Neuronal stem cell (in vitro differentiated cells): ENCODE data around the gene STAT3.
"Not testable (repeated sequence)": the region's sequence is repeated elsewhere in the genome, so short reads cannot be mapped to it uniquely, and the experiment has no call there.

Source experiments
- DNase-seq: peaks from one replicate; pipeline ENCODE4 v3.0.0-alpha.2; 2013; ENCODE audit warnings: low spot score
- H2AFZ ChIP-seq: one replicate; pipeline ENCODE4 v1.6.1; 2013; ENCODE audit warnings: mild to moderate bottlenecking, low read length, inconsistent platforms
- H2AK5ac ChIP-seq: 2 replicates; pipeline ENCODE4 v1.6.1; 2013; ENCODE audit warnings: low read depth, mild to moderate bottlenecking, inconsistent platforms, low read length, moderate library complexity, mixed read lengths
- H2BK120ac ChIP-seq: 2 replicates; pipeline ENCODE4 v1.6.1; 2013; ENCODE audit warnings: low read depth, mild to moderate bottlenecking, inconsistent platforms, low read length, moderate library complexity, mixed read lengths
- H2BK12ac ChIP-seq: one replicate; pipeline ENCODE4 v1.6.1; 2013; ENCODE audit warnings: low read length, inconsistent platforms
- H2BK15ac ChIP-seq: 2 replicates; pipeline ENCODE4 v1.6.1; 2013; ENCODE audit warnings: mild to moderate bottlenecking, low read length, inconsistent platforms, mixed read lengths
- H2BK5ac ChIP-seq: one replicate; pipeline ENCODE4 v1.6.1; 2013; ENCODE audit warnings: inconsistent platforms, mild to moderate bottlenecking, low read length, moderate library complexity
- H3K14ac ChIP-seq: one replicate; pipeline ENCODE4 v1.6.1; 2013; ENCODE audit warnings: low read length, inconsistent platforms
- H3K18ac ChIP-seq: 2 replicates; pipeline ENCODE4 v1.6.1; 2013; ENCODE audit warnings: low read length, inconsistent platforms
- H3K23ac ChIP-seq: 2 replicates; pipeline ENCODE4 v1.6.1; 2013; ENCODE audit warnings: low read depth, mild to moderate bottlenecking, mixed read lengths, low read length, inconsistent platforms; ENCODE audit not compliant: poor library complexity
- H3K27ac ChIP-seq: replicated peaks from 3 replicates; pipeline ENCODE4 v1.5.1; 2013; ENCODE audit warnings: low read length, inconsistent platforms
- H3K27me3 ChIP-seq, 3 experiments: 2 replicates each; pipeline ENCODE4 v1.6.1; 2013; ENCODE audit warnings: low read length in 3 of 3, mild to moderate bottlenecking in 2 of 3, inconsistent platforms in 1 of 3, low read depth in 1 of 3, mixed read lengths in 1 of 3, moderate library complexity in 1 of 3; ENCODE audit not compliant: control insufficient read depth in 3 of 3, insufficient read depth in 3 of 3
- H3K36me3 ChIP-seq, 2 donors: replicated peaks in 1 of 2; 2 replicates each; pipeline ENCODE4 v1.6.1; 2013; ENCODE audit warnings: low read length in 2 of 2; ENCODE audit not compliant: control insufficient read depth in 2 of 2, insufficient read depth in 2 of 2
- H3K4ac ChIP-seq: 2 replicates; pipeline ENCODE4 v1.6.1; 2013; ENCODE audit warnings: inconsistent platforms, mild to moderate bottlenecking, low read length, moderate library complexity
- H3K4me1 ChIP-seq, 2 donors: 1 replicate in 1 of 2; 2 replicates in 1 of 2; pipeline ENCODE4 v1.6.1; 2013; ENCODE audit warnings: low read length in 2 of 2, low read depth in 1 of 2; ENCODE audit not compliant: control insufficient read depth in 2 of 2, insufficient read depth in 1 of 2
- H3K4me2 ChIP-seq: one replicate; pipeline ENCODE4 v1.6.1; 2013; ENCODE audit warnings: mild to moderate bottlenecking, low read length, inconsistent platforms; ENCODE audit not compliant: insufficient read depth, poor library complexity, severe bottlenecking
- H3K4me3 ChIP-seq, 2 donors: 2 replicates each; pipeline ENCODE4 v1.5.1; 2013; ENCODE audit warnings: low read length in 2 of 2, mild to moderate bottlenecking in 2 of 2, inconsistent platforms in 1 of 2, moderate library complexity in 1 of 2
- H3K79me1 ChIP-seq: one replicate; pipeline ENCODE4 v1.6.1; 2013; ENCODE audit warnings: low read depth, mild to moderate bottlenecking, inconsistent platforms, low read length, moderate library complexity
- H3K9ac ChIP-seq: one replicate; pipeline ENCODE4 v1.6.1; 2013; ENCODE audit warnings: mild to moderate bottlenecking, low read depth, low read length, inconsistent platforms; ENCODE audit not compliant: poor library complexity
- H3K9me3 ChIP-seq, 2 donors: replicated peaks in 1 of 2; 2 replicates each; pipeline versions ENCODE3 to v1.6.1; 2013; ENCODE audit warnings: low read length in 2 of 2, mild to moderate bottlenecking in 2 of 2, inconsistent platforms in 1 of 2, low read depth in 1 of 2, mixed read lengths in 1 of 2, moderate library complexity in 1 of 2; ENCODE audit not compliant: control insufficient read depth in 2 of 2, insufficient read depth in 1 of 2
- H4K8ac ChIP-seq: one replicate; pipeline ENCODE4 v1.6.1; 2013; ENCODE audit warnings: low read depth, mild to moderate bottlenecking, inconsistent platforms, low read length, moderate library complexity
- H4K91ac ChIP-seq: one replicate; pipeline ENCODE4 v1.6.1; 2013; ENCODE audit warnings: low read length, low read depth, mild to moderate bottlenecking, inconsistent platforms; ENCODE audit not compliant: poor library complexity
- WGBS, 2 donors: extraction: QIAGEN DNeasy Blood & Tissue Kit; methylation state at CpG; one replicate each; pipeline ENCODE4 v1.1.7; 2013; ENCODE audit warnings: missing lambda C conversion rate in 2 of 2, mixed read lengths in 1 of 2; ENCODE audit not compliant: insufficient read length in 2 of 2, insufficient replicate concordance in 1 of 2; ENCODE audit errors: extremely low coverage in 2 of 2; 5-methylcytosine and 5-hydroxymethylcytosine counted together

The STAT3 gene

GRCh38 chr17:42304187-42305030 lies 83.8 kb downstream of the STAT3 start:
- no peak overlapping the region for H4K91ac ChIP-seq
- H2AK5ac ChIP-seq = peak overlapping the region; percentile 60
- H3K79me1 ChIP-seq = no peaks in the 10 kb centered on the region
- no peak overlapping the region for H2AFZ ChIP-seq
- H3K23ac ChIP-seq = no peak overlapping the region
- H3K18ac ChIP-seq = peak overlapping the region; percentile 13
- no peak for DNase-seq
- H3K9me3 ChIP-seq = no peaks in the 10 kb centered on the region
- H3K9ac ChIP-seq = peak overlapping the region; percentile 30
- peak overlapping the region; percentile 75 for H3K14ac ChIP-seq
- peak overlapping the region; percentile 46 for H2BK12ac ChIP-seq
- no peak overlapping the region for H2BK5ac ChIP-seq
- no CpG with 5 or more reads among the region's 16 CpGs for WGBS, 2 donors
- no peak overlapping the region for H2BK120ac ChIP-seq
- no peaks in the 10 kb centered on the region for H3K36me3 ChIP-seq
- peak overlapping the region; percentile 76 for H3K4ac ChIP-seq
- no peak overlapping the region for H3K4me2 ChIP-seq
- no peaks in the 10 kb centered on the region for H3K4me1 ChIP-seq
- no peak overlapping the region for H4K8ac ChIP-seq
- no peaks in the 10 kb centered on the region for H3K27me3 ChIP-seq
- H3K27ac ChIP-seq = no peak overlapping the region
- H2BK15ac ChIP-seq = peak overlapping the region; percentile 9
- no peak overlapping the region for H3K4me3 ChIP-seq

DNA sequence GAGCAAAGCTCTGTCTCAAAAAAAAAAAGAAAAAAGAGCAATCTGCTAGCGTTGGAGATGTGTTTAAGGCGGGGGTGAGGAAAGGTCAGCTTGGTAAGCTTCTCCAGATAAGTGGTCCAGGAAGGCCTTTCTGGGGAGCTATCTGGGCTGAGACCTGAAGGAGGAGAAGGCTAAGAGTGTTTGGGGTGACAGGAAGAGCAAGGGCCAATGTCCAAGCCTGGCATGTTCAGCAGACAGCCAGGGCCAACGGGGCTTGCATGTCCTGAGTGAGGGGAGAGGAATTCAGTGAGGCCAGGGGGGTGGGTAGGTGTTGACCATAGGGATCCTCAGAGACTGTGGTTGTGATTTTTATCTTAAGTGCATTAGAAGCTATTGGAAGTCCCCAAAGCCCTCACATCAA lies 84.5 kb downstream of the STAT3 start:
- no peaks in the 10 kb centered on the region for H3K4me1 ChIP-seq
- peak overlapping the region; percentile 16 for H2BK12ac ChIP-seq
- no peak overlapping the region for H3K4me3 ChIP-seq
- H2BK5ac ChIP-seq = no peak overlapping the region
- H2BK120ac ChIP-seq = no peak overlapping the region
- H4K8ac ChIP-seq = peak overlapping the region; percentile 72
- no peak overlapping the region for H3K14ac ChIP-seq
- DNase-seq = no peak
- no peaks in the 10 kb centered on the region for H3K9me3 ChIP-seq
- no peak overlapping the region for H2BK15ac ChIP-seq
- peak overlapping the region; percentile 60 for H2AK5ac ChIP-seq
- no peak overlapping the region for H3K23ac ChIP-seq
- no peaks in the 10 kb centered on the region for H3K27me3 ChIP-seq
- H3K18ac ChIP-seq = no peak overlapping the region
- H3K79me1 ChIP-seq = no peaks in the 10 kb centered on the region
- no peak overlapping the region for H2AFZ ChIP-seq
- H3K27ac ChIP-seq = no peak overlapping the region
- H3K4me2 ChIP-seq = no peak overlapping the region
- no peak overlapping the region for H3K4ac ChIP-seq
- H3K36me3 ChIP-seq = no peaks in the 10 kb centered on the region
- no peak overlapping the region for H3K9ac ChIP-seq
- no peak overlapping the region for H4K91ac ChIP-seq
- WGBS, 2 donors = no CpG with 5 or more reads among the region's 3 CpGs

- Histone ChIP-seq H3K4me1 (no peaks in the 10 kb centered on the region), H2BK5ac (no peak overlapping the region), H3K36me3 (no peaks in the 10 kb centered on the region), H2BK15ac (no peak overlapping the region), H3K4me3 (no peak overlapping the region), H2BK12ac (peak overlapping the region; percentile 58), H3K27ac (no peak overlapping the region), H3K23ac (no peak overlapping the region), H3K9ac (no peak overlapping the region), H2BK120ac (no peak overlapping the region), H3K4me2 (no peak overlapping the region), H3K14ac (no peak overlapping the region), H4K91ac (no peak overlapping the region), H4K8ac (no peak overlapping the region), H2AFZ (no peak overlapping the region), H3K18ac (no peak overlapping the region), H3K4ac (no peak overlapping the region), H2AK5ac (no peak overlapping the region), H3K9me3 (no peaks in the 10 kb centered on the region), H3K27me3 (no peaks in the 10 kb centered on the region), H3K79me1 (no peaks in the 10 kb centered on the region)
- DNase-seq = no peak
- no CpG with 5 or more reads among the region's 9 CpGs for WGBS, 2 donors
Observed at GRCh38 chr17:42301022-42301421, 87.2 kb downstream of the STAT3 start.

DNA sequence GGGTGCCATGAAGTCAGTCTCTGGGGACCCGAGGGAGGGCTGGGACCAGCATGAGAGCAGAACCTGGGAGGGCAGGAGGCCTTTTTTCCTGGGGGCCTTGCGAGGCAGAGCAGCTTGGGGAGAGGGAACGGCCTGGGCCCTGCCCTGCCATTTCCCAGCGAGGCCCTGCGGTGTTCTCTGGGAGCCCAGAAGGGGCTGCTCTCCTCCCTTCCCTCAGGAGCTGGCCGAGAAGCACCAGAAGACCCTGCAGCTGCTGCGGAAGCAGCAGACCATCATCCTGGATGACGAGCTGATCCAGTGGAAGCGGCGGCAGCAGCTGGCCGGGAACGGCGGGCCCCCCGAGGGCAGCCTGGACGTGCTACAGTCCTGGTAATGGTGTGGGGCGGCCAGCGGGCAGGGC lies 88.3 kb downstream of the STAT3 start:
- H3K14ac ChIP-seq, H4K8ac ChIP-seq, H4K91ac ChIP-seq, H3K79me1 ChIP-seq, H2BK12ac ChIP-seq, H2AK5ac ChIP-seq, H3K27ac ChIP-seq, H3K23ac ChIP-seq, H3K4ac ChIP-seq, H2AFZ ChIP-seq, H2BK5ac ChIP-seq, H3K4me1 ChIP-seq, H2BK15ac ChIP-seq, H3K4me2 ChIP-seq, H3K9ac ChIP-seq, H3K9me3 ChIP-seq, H3K18ac ChIP-seq, H3K36me3 ChIP-seq, H3K4me3 ChIP-seq, H3K27me3 ChIP-seq, H2BK120ac ChIP-seq, DNase-seq: not testable (repeated sequence)
- no CpG with 5 or more reads among the region's 17 CpGs for WGBS, 2 donors
